C4-2B (cell line): ENCODE measurements around the gene DNAJC5.
"Not testable (repeated sequence)": the region's sequence is repeated elsewhere in the genome, so short reads cannot be mapped to it uniquely, and the experiment has no call there.

ENCODE experiments used
- H3K27ac ChIP-seq: fragments of 450-650 bp; 2 replicates; pipeline ENCODE4 v1.5.1; 2017
- ZFX ChIP-seq: fragments of 450-650 bp; IDR thresholded peaks from 2 replicates; pipeline ENCODE4 v1.6.1; 2017
- TF ChIP-seq, protein P1 (sequence below): fragments of 450-650 bp; conservative IDR thresholded peaks from 2 replicates; pipeline ENCODE4 v1.5.1; 2017; ENCODE audit warnings: mild to moderate bottlenecking

Gene DNAJC5

DNA sequence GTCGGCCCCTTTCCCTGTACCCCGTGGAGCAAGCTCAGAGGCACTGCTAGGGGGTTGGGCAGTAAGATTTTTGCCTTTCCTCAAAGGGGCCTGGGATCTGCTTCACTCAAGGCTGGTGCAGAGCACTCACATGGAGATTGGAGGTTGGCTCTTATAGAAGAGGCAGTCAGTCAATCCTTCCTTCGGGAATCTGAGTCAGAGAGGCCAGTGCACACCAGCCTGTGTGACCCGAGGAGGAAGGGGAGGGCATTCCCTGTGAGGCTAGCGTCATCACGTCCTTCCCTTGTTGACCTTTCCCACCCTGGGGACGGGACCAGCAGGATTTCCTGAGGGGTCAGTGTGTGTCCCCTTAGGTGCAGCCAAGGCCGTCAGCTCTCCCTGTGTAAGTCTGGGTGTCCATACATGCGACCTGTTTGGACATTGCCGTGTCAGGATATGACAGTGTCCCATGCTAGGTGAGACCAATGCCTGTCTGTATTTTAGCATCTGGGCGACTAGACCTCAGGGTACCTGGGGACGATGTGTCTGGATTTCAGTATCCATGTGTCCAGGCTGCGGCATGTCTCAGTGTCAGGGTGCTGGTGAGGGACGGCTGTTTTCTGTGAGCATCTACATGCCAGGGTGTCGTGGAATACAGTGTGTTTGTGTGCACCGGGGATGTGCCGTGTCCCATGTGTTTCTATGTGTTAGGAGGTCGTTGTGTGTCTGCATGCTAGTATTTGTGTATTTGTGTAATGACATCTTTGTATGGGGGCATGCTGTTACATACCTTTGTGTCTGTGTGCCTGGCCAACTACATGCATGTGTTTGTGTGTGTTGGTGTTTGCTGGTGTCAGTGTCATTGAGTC, 77.6 kb downstream of the DNAJC5 start:
- no peak for TF ChIP-seq ZFX
- TF ChIP-seq, protein P1, sequence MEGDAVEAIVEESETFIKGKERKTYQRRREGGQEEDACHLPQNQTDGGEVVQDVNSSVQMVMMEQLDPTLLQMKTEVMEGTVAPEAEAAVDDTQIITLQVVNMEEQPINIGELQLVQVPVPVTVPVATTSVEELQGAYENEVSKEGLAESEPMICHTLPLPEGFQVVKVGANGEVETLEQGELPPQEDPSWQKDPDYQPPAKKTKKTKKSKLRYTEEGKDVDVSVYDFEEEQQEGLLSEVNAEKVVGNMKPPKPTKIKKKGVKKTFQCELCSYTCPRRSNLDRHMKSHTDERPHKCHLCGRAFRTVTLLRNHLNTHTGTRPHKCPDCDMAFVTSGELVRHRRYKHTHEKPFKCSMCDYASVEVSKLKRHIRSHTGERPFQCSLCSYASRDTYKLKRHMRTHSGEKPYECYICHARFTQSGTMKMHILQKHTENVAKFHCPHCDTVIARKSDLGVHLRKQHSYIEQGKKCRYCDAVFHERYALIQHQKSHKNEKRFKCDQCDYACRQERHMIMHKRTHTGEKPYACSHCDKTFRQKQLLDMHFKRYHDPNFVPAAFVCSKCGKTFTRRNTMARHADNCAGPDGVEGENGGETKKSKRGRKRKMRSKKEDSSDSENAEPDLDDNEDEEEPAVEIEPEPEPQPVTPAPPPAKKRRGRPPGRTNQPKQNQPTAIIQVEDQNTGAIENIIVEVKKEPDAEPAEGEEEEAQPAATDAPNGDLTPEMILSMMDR = no peak
- no peak overlapping the region for H3K27ac ChIP-seq

DNA sequence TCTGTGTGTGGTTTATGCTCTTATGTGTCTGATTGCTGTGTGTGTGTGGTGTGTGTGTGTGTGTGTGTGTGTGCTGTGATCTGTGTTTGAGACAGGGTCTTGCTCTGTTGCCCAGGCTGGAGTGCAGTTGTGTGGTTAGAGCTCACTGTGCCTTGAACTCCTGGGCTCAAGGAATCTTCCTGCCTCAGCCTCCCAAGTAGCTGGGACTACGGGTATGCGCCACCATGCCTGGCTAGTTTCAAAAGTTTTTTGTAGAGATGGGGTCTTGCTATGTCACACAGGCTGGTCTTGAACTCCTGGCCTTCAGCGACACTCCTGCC, 78.2 kb downstream of the DNAJC5 start:
- TF ChIP-seq, protein P1 = no peak
- no peak for TF ChIP-seq ZFX
- H3K27ac ChIP-seq = peak overlapping the region; percentile 78

DNA sequence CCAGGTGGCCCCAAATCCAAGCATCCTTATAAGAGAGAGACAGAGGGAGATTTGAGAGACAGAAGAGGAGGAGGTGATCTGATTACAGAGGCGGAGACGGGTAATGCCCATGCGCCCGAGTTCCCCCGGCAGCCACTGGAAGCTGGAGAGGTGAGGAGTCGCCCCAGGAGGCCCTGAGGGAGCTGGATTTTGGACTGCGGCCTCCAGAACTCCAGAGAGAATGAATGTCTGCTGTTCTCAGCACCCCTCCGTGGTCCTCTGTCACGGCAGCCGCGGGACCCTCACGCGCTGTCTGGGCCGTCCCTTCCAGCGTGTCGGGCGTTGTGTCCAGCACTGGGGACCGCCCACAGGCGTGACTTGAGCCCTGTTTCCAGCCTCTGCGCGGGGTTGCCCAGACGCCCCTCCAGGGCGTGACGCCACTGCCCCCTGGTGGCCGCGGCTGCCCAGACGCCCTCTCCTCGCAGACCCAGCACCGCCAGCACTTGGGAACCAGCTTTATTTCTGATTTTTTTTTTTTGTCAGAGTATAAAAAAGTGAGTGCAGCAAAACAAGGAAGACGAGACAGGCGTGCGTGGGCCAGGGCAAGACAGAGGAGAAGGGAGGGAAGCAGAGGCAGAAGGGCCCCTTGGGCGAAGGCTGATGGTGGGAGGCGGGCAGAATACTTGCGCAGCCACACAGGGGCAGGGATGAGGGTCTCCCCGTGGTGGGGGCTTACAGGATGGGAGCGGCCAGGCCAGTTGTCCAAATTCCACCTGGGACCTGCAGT, 78.9 kb downstream of the DNAJC5 start:
- peak overlapping the region; percentile 78 for H3K27ac ChIP-seq
- no peak for TF ChIP-seq ZFX
- TF ChIP-seq, protein P1 = peak; percentile 100

DNA sequence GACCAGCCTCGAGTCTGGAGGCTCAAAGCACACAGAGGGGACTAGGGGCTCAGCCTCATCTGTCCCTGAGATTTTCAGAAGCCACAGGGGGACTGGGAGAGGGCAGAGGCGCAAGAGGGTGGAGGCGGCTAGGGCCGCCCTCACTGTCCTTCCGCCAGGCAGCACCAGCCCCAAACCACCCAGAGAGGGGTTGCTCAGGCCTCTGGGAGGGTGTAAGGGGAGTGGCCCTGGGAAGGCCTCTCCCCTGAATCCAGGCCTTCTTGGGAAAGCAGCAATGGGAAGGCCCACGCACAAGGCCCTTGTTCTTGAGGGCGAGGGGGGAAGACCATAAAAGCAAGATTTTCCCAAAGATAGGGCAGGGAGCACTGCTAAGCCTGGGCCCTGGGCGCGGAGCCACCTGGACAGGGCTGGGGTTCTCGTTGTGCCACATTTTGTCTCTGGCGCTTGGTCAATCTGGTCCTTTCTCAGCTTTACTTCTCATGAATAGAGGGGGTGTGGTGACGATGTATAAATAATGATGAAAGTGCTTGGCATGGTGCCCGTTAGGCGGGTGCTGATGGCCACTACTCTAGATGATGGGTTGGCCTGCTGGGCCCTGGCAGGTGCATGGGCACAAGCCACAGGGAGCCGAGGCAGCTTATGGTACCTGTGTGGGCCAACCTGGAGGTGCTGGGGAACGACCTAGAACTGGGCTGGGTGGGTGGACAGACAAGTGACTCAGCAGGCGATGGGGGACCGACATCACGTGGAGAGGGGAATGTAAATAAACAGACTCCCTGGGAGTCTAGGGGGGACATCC, 79.7 kb downstream of the DNAJC5 start:
- TF ChIP-seq ZFX = 0 out of 2 replicates have a peak, but pooled peaks have one; percentile 30
- TF ChIP-seq, protein P1 = no peak
- peak overlapping the region; percentile 78 for H3K27ac ChIP-seq

DNA sequence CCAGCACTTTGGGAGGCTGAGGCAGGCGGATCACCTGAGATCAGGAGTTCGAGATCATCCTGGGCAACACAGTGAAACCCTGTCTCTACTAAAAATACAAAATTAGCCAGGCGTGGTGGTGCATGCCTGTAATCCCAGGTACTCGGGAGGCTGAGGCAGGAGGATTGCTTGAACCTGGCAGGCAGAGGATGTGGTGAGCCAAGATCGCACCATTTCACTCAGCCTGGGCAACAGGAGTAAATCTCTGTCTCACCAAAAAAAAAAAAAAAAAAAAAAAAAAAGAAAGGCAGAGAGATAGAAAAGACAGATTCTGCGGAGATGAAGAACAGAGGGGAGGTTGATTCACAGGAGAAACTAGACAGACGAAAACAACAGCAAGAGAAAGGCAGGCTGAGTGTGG, 81.6 kb downstream of the DNAJC5 start:
- H3K27ac ChIP-seq = not testable (repeated sequence)

DNA sequence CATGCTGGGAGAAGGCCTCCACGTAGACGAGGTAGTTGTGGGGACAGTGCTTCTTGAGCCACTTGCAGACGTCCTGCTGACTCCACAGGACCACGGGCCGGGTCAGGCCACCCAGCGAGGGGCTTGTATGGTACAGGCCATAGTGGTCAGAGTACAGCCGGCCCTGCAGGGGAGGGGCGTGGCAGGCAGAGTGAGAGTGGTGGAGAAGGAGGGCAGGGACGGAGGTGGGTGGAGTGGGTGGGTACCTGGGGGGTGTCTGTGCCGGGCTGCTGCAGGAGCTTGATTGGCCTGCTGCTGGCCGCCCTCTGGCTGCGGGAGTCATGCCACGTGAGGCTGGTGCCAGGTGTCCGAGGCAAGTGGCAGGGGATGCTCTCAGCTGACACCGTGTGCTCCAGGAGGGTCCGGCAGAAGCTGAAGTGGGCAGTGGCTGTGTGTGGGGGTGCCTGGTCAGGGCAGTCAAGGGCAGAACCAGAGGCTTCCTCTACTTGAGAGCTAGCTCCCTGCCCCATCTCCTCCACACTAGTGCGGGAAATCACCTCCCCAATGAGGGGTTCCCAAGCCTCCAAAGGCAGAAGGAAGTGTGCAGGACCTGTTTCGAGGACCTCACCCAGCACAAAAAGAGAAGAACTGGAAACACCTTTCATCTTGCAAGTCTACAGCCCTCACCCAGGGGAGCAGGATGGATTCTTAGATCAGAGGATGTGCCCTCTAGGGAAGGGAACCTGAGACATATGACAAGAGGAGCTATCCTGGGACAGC, 82.2 kb downstream of the DNAJC5 start:
- no peak for TF ChIP-seq ZFX
- TF ChIP-seq, protein P1 = no peak
- H3K27ac ChIP-seq = no peak overlapping the region

DNA sequence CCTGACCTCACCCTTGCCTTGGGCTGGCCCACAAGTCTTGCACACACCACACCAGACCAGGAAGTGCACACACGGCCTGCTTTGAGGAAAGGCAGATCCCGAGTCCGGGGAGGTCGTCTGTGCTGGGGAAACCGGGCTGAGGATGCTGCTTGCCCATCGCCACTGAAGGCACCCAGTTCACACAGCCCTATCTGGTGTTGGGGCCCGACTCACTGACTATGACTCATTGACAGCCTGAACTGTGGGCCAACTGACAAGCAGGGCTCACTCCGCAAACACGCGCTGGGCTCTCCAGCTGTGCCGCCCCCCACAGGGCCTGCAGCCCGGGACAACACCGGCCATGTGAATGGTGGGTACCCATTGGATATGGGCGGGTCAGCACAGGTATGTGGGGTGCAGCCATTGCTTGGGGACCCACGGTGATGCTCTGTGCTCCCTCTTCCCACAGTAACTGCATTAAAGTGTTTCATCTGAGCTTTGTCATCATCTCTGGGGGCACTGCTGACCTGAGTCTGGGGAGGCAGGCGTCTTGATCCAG, 82.9 kb downstream of the DNAJC5 start:
- peak overlapping the region; percentile 97 for H3K27ac ChIP-seq
- TF ChIP-seq, protein P1 = no peak
- no peak for TF ChIP-seq ZFX
